ENCODE data around the gene SLC16A13. TPM values are rescaled to one million over a fixed set of nuclear protein-coding genes. Genes with fewer than 3 reads are reported as not detected.

The SLC16A13 gene
- total and polyA plus RNA-seq, 2 donors (not counting 1 experiment from before 2014, with no cell fraction given): 7.4 to 21.9 TPM

DNA sequence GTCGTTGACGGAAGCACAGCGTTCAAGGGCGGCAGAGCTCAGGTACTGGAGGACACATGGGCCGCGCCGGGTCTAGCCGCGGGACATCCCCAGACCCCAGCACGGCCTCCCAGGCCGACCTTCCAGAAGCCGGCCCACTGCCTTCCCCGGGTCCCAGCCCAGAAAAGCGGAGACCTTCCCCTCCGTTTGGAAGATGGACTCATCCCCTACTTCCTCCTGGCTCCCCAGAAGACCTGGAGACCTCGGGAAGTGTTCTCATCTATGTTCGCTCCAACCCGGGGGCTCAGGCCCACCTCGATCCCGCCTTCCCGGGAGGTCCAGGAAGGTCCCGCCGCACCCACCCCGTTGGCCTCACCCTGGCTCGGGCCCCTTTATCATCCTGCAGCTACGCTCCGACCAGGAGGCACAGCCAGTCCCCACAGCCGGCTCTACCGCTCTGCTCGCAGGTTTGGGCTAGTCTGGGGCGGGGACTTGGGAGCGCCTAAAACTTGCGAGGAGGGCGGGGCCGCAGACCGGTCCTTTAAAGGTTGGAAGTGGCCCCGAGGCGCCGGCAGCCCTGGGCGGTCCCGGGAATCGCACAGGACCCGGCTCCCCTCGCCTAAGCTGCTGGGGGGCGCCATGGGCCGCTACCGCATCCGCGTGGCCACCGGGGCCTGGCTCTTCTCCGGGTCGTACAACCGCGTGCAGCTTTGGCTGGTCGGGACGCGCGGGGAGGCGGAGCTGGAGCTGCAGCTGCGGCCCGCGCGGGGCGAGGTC lies 40.1 kb upstream of the SLC16A13 start, which contains the start of gene ALOX12:
Gene ALOX12, plus strand, starts transcription at position 550 of the 756 bp plus-strand sequence. Its CDS starts 69 bp downstream, at position 619.
- intact Hi-C loops (cut with micrococcal nuclease): no loop called here

More for the DNA sequence above, 40.1 kb upstream of the SLC16A13 start, which contains the start of gene ALOX12:
- no peaks in the 10 kb centered on the region for H3K9me3 Mint-ChIP-seq (ENCODE audit: insufficient read depth)
- peaks cover 23% of the 10 kb centered on the region for H4K20me1 ChIP-seq (ENCODE audit: control insufficient read depth, insufficient read depth, low read length, poor library complexity, severe bottlenecking)
- ChIA-PET CTCF (interaction anchor here (0.9 to 2.1 kb wide), 3 partner anchors 9 to 85 kb away, joined by 3 to 10 read pairs (median 6); no protein-coding TSS in a partner anchor), POLR2A (no interaction called here)
- WGBS (ENCODE audit: insufficient coverage): 56% methylated on average over 63 of the region's 64 CpGs
- H3K9me3 ChIP-seq (ENCODE audit: control extremely low read depth in 1 of 3, control insufficient read depth in 2 of 3, insufficient read depth in 1 of 3, low read length in 2 of 3): no peaks in the 10 kb centered on the region
- no peak within 1 kb of the TSS for H3K9ac ChIP-seq (ENCODE audit: low read length)
- peak within 1 kb of the TSS; percentile 19 for H3K4me2 ChIP-seq (replicated peaks; ENCODE audit: low read depth, low read length, poor library complexity, severe bottlenecking)
- no peaks in the 10 kb centered on the region for H3K79me2 ChIP-seq (ENCODE audit: control insufficient read depth, insufficient read depth, low read length)
- peaks cover 7% of the 10 kb centered on the region for H3K4me1 Mint-ChIP-seq
- H3K36me3 ChIP-seq (replicated peaks in 1 of 2; ENCODE audit: control extremely low read depth in 1 of 2, control insufficient read depth in 1 of 2, extremely low read depth in 1 of 2, insufficient read depth in 2 of 2, low read length in 1 of 2): peaks cover 13 to 37% of the 10 kb centered on the region in 2 experiments
- DNase-seq: no peak
- no peak within 1 kb of the TSS for H3K4me3 Mint-ChIP-seq
- no peak within 1 kb of the TSS for H3K27ac ChIP-seq (ENCODE audit: low read length in 2 of 2)
- no peak for TF ChIP-seq EZH2 (IDR thresholded peaks at IDR 0.05; ENCODE audit: borderline replicate concordance, insufficient read depth, low read depth, low read length, poor library complexity, severe bottlenecking)
- TF ChIP-seq, protein P1, sequence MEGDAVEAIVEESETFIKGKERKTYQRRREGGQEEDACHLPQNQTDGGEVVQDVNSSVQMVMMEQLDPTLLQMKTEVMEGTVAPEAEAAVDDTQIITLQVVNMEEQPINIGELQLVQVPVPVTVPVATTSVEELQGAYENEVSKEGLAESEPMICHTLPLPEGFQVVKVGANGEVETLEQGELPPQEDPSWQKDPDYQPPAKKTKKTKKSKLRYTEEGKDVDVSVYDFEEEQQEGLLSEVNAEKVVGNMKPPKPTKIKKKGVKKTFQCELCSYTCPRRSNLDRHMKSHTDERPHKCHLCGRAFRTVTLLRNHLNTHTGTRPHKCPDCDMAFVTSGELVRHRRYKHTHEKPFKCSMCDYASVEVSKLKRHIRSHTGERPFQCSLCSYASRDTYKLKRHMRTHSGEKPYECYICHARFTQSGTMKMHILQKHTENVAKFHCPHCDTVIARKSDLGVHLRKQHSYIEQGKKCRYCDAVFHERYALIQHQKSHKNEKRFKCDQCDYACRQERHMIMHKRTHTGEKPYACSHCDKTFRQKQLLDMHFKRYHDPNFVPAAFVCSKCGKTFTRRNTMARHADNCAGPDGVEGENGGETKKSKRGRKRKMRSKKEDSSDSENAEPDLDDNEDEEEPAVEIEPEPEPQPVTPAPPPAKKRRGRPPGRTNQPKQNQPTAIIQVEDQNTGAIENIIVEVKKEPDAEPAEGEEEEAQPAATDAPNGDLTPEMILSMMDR (IDR thresholded peaks at IDR 0.05): no peak
- no peak for ATAC-seq (ENCODE audit: low read depth)
- no peak within 1 kb of the TSS for H2AFZ ChIP-seq (ENCODE audit: insufficient read depth, low read depth, low read length, poor library complexity, severe bottlenecking)
- H3K27me3 ChIP-seq (replicated peaks in 1 of 4; ENCODE audit: control extremely low read depth in 1 of 4, control insufficient read depth in 3 of 4, insufficient read depth in 4 of 4, low read length in 3 of 4): no peaks in the 10 kb centered on the region
- no peaks in the 10 kb centered on the region for H3K4me1 ChIP-seq (ENCODE audit: control insufficient read depth in 2 of 2, insufficient read depth in 2 of 2, low read length in 2 of 2)
- H3K27me3 Mint-ChIP-seq: no peaks in the 10 kb centered on the region
- H3K27ac Mint-ChIP-seq: no peak within 1 kb of the TSS
- H3K4me3 ChIP-seq (ENCODE audit: control extremely low read depth in 1 of 5, extremely low read depth in 1 of 5, insufficient read depth in 1 of 5, low read depth in 2 of 5, low read length in 4 of 5): no peak within 1 kb of the TSS

All from B cell (primary cell).